Midbrain (tissue), 1 donor: ENCODE measurements around the gene DDX6.
"Not testable (repeated sequence)": the region's sequence is repeated elsewhere in the genome, so short reads cannot be mapped to it uniquely, and the experiment has no call there.

ENCODE experiments used
- DNase-seq: peaks from one replicate; lab custom pipeline; 2025; lab: John Stamatoyannopoulos, UW

Gene DDX6

GRCh38 chr11:118790357-118791110 lies 430 bp downstream of the DDX6 start:
- DNase-seq, result peak; percentile 88

DNA sequence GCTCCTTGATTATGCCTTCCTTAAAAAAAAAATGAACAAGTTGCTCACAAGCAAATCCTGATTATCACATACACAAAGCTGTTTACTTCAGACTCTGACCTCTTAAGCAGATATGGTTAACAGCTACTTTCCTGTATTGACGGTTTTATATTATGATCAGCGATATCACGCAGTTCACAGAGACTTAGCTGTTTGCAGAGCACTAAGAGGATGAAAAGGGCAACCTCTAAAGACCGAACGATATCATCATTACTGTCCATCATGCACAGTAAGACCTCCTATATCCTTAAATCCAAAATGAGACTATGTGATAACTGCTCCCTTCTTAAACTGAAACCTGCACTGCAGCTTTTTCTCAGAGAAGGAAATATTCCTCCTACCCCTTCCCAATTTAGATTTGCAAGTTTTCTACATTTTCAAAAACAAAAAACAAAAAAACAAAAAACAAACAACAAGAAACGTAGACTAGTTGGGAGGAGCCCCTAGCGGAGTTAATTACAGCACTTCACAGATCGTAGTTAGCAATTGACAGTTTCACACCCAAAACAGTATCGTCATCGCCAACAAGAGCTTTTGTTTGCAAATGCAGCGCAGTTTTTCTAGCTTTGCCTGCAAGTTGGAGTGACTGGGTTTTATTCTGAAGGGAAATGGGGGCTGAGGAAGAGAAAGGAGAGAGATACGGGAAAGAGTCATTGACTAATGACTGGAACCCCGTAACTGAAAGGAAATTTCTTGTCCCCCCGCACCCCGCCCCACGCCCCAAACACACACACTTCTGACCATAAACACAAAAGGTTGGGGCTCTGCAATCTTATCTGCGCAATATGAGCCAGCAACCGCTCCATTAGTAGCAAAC lies 1.2 kb downstream of the DDX6 start:
- peak; percentile 74 for DNase-seq

GRCh38 chr11:118786657-118787056 lies 4.3 kb downstream of the DDX6 start:
- no peak for DNase-seq

DNA sequence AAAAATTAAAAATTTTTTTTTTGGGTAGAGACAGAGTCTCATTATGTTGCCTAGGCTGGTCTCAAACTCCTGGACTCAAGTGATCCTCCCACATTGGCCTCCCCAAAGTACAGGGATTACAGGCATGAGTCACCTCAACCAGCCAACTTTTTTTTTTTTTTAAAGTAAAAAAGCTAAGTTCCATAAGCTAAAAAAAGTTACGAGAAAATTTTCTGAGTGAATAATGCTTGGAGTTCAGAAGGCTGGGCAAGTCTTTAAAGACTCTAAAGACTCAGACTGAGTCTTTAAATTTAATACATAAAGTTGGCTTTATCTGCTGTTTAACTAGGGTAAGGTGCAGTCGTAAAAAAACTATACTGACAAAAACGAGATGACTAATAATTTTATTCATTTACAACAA lies 5.6 kb downstream of the DDX6 start:
- no peak for DNase-seq

GRCh38 chr11:118783724-118784495 lies 7.1 kb downstream of the DDX6 start:
- no peak for DNase-seq

DNA sequence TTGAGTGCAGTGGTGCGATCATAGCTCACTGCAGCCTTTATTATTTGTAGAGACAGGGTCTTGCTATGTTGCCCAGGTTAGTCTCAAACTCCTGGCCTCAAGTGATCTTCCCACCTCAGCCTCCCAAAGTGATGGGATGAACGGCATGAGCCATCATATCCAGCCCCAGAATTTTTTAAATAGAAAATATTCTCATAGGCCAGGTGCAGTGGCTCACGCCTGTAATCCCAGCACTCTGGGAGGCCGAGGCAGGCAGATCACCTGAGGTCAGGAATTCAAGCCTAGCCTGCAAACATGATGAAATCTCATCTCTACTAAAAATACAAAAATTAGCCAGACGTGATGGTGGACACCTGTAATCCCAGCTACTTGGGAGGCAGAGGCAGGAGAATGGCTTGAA lies 7.6 kb downstream of the DDX6 start:
- not testable (repeated sequence) for DNase-seq

DNA sequence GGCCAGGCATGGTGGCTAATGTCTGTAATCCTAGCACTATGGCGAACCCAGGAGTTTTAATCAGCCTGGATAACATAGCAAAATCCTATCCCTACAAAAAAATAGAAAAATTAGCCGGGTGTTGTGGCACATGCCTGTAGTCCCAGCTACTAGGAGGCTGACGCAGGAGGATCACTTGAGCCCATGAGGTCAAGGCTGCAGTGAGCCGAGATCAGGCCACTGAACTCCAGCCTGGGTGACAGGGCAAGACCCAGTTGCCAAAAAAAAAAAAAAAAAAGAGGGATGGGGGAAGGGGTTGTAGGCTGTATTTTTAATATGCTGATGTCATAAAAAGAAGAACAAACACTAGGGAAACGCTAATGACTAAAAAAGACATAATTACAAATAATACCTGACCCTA lies 12.1 kb downstream of the DDX6 start:
- no peak for DNase-seq

DNA sequence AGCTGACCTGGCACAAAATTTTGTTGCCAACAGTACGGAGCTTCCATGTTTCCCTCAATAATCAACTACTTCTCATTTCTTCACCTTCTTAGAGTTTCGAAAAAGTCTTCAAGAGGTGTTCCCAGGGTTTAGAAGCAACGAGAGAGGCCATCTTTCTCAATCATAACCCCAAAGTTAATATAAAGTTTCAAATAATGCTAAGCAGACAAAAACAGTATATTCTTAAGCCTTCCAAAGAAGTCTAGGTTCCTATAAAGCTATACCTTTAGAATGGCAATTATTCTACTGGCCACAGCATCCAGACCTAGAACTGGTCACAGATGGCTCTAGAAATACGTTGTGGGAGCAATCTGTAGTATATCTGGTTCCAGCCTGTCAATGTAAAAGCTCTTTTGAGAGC lies 16.9 kb downstream of the DDX6 start:
- no peak for DNase-seq

GRCh38 chr11:118771547-118772288 lies 19.2 kb downstream of the DDX6 start:
- DNase-seq, result no peak

GRCh38 chr11:118768690-118769089 lies 22.3 kb downstream of the DDX6 start:
- no peak for DNase-seq

GRCh38 chr11:118766035-118766434 lies 24.9 kb downstream of the DDX6 start:
- no peak for DNase-seq

- not testable (repeated sequence) for DNase-seq
These were observed 25.8 kb downstream of the DDX6 start for GRCh38 chr11:118765095-118765691.

GRCh38 chr11:118763041-118763440 lies 27.9 kb downstream of the DDX6 start:
- no peak for DNase-seq

DNA sequence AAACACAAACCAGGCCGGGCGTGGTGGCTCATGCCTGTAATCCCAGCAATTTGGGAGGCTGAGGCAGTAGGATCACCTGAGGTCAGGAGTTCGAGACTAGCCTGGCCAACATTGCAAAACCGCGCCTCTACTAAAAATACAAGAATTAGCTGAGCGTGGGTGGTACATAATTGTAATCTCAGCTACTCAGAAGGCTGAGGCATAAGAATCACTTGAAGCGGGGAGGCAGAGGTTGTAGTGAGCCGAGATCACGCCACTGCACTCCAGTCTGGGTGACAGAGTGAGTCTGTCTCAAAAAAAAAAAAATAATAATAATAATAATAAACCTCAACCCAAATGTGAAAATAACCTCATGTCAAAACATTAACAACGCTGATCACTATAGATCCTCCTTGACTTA lies 29.0 kb downstream of the DDX6 start:
- not testable (repeated sequence) for DNase-seq

DNA sequence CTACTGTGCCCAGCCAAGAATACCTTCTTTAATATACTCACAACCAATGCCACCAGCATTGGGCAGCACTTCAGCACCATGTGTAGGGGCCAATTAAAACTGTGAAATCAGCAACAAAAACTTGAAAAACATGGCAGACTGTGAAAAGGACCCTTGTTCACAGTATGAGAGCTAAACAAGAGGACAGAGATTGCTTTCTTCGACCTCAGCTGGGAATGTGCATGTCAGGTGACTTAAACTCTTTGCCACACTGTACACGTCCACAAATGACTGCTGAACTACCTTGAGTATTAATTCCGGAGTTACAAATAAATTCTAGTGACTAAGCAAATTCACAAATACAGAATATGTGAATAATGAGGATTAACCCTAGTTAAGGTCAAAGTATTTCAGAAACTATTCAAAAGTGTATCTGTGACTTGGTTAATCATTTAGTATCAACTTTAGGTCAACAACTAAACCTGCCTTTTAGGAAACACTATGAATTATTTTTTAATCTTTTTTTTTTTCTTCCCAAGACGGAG lies 33.0 kb downstream of the DDX6 start:
- DNase-seq, result peak; percentile 50

- no peak for DNase-seq
These were observed 38.3 kb downstream of the DDX6 start for GRCh38 chr11:118752654-118753053.

GRCh38 chr11:118749429-118749828 lies 41.5 kb downstream of the DDX6 start:
- no peak for DNase-seq

- no peak for DNase-seq
These were observed 42.9 kb downstream of the DDX6 start for GRCh38 chr11:118748056-118748455.

DNA sequence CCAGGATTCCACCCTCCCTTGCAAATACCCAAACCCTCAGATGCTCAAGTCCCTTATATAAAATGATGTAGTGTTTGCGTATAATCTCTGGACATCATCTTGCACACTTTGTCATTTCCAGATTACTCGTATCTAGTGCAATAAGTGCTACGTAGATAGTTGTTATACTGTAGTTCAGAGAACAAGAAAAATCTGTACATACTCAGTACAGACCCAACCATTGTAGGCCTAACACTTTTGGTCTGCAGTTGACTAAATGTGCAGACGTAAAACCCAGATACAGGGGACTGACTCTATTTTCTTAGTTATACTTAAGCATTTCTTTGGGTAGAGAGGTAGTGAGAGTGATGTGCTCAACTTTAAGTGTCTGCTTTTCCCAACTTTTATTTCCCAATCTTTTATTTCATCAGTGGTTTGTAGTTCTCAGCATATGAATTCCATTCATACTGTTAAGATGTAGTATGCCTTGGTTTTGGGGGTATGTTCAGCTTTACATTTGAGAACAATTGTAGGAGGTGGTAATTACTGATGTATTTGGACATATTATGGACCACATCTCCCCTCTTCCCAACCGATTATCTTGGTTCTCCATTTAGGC lies 43.9 kb downstream of the DDX6 start:
- no peak for DNase-seq

- DNase-seq, result no peak
These were observed 46.9 kb downstream of the DDX6 start for GRCh38 chr11:118744046-118744445.

- DNase-seq, result no peak
These were observed 48.7 kb downstream of the DDX6 start for GRCh38 chr11:118742304-118742703.
